ENCODE measurements around the gene SLC8A3.

The SLC8A3 gene

GRCh38 chr14:70100071-70100470 is 88.7 kb downstream of the SLC8A3 start:
- no peak for TF ChIP-seq CTCF (IDR thresholded peaks at IDR 0.05; ENCODE audit: borderline replicate concordance, insufficient read depth, low read depth, low read length)
- H3K4me3 ChIP-seq (ENCODE audit: low read depth, low read length) = no peak overlapping the region

- no peak for TF ChIP-seq CTCF (IDR thresholded peaks at IDR 0.05; ENCODE audit: borderline replicate concordance, insufficient read depth, low read depth, low read length)
- no peak overlapping the region for H3K4me3 ChIP-seq (ENCODE audit: low read depth, low read length)
These were observed 90.4 kb downstream of the SLC8A3 start for GRCh38 chr14:70098250-70098809.

- TF ChIP-seq CTCF (IDR thresholded peaks at IDR 0.05; ENCODE audit: borderline replicate concordance, insufficient read depth, low read depth, low read length) = no peak
- no peak overlapping the region for H3K4me3 ChIP-seq (ENCODE audit: low read depth, low read length)
These were observed 91.0 kb downstream of the SLC8A3 start for GRCh38 chr14:70097576-70098249.

- peak; percentile 10; the same call in 1 of the 2 replicates for TF ChIP-seq CTCF (IDR thresholded peaks at IDR 0.05; ENCODE audit: borderline replicate concordance, insufficient read depth, low read depth, low read length)
- no peak overlapping the region for H3K4me3 ChIP-seq (ENCODE audit: low read depth, low read length)
These were observed 91.9 kb downstream of the SLC8A3 start for GRCh38 chr14:70096866-70097265.

- H3K4me3 ChIP-seq (ENCODE audit: low read depth, low read length) = no peak overlapping the region
- TF ChIP-seq CTCF (IDR thresholded peaks at IDR 0.05; ENCODE audit: borderline replicate concordance, insufficient read depth, low read depth, low read length) = no peak
These were observed 94.1 kb downstream of the SLC8A3 start for GRCh38 chr14:70094631-70095030.

- no peak for TF ChIP-seq CTCF (IDR thresholded peaks at IDR 0.05; ENCODE audit: borderline replicate concordance, insufficient read depth, low read depth, low read length)
- no peak overlapping the region for H3K4me3 ChIP-seq (ENCODE audit: low read depth, low read length)
These were observed 94.6 kb downstream of the SLC8A3 start for GRCh38 chr14:70094106-70094505.

GRCh38 chr14:70093156-70093555 is 95.6 kb downstream of the SLC8A3 start:
- no peak overlapping the region for H3K4me3 ChIP-seq (ENCODE audit: low read depth, low read length)
- TF ChIP-seq CTCF (IDR thresholded peaks at IDR 0.05; ENCODE audit: borderline replicate concordance, insufficient read depth, low read depth, low read length) = no peak

Data from GM12875 (cell line).